ENCODE data around the gene CLCNKA. TPM values are rescaled to one million over a fixed set of nuclear protein-coding genes. Genes with fewer than 3 reads are reported as not detected.

CLCNKA gene
- total and polyA plus RNA-seq, 2 of the 8 experiments (the other 6 are each of a cell fraction or from before 2014, with no cell fraction given) = 0.95 to 2.0 TPM

DNA sequence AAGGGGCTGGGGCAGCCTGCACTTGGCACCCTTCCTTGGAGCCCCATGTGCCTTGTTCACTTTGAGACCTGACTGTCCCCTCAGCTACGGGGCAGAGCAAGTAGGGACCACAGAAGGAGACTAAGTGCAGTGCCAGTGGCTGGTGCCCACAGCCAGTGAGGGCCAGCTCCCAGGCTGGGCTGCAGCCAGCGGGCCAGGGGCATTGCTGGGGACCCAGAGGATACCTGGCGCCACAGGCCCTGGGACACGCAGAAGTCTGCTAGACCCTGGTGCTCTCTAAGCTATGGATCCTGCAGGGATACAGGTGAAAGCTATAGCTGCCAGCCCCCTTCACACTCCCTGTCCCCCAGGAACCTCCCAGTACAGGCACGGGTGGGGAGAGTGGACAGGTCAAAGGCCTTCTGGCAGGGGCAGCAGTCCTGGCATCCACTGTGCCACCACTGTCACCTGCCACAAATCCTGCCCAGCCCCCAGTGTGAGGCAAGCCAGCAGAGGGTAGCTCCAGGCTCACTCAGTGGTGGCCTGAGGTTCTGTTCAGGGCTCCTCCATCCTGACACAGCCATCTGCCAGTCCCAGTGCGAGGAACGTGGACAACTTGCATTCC, 1.3 kb downstream of the CLCNKA start:
- H3K79me1 ChIP-seq (ENCODE audit: low read depth, low read length) = no peaks in the 10 kb centered on the region
- no peak overlapping the region for H4K5ac ChIP-seq (ENCODE audit: insufficient read length, low read depth, low read length)
- H3K23ac ChIP-seq (ENCODE audit: insufficient read length) = no peak overlapping the region
- H2AFZ ChIP-seq (ENCODE audit: low read length) = no peak overlapping the region
- no peak overlapping the region for H4K8ac ChIP-seq (ENCODE audit: extremely low read depth, insufficient read depth, low read length)
- H2BK5ac ChIP-seq (ENCODE audit: low read depth, low read length) = no peak overlapping the region
- H2BK12ac ChIP-seq (ENCODE audit: low read depth, low read length) = no peak overlapping the region
- no peak overlapping the region for H2BK120ac ChIP-seq (replicated peaks; ENCODE audit: low read depth, low read length)
- no peak overlapping the region for H4K91ac ChIP-seq (replicated peaks; ENCODE audit: insufficient read length, low read length)
- no peak overlapping the region for H3K4me2 ChIP-seq (ENCODE audit: insufficient read depth in 1 of 2, low read depth in 2 of 2, low read length in 2 of 2)
- DNase-seq (ENCODE audit: low read depth in 1 of 2, low spot score in 2 of 2) (no peak), FAIRE-seq (no peak)
- H4K20me1 ChIP-seq (replicated peaks in 1 of 2; ENCODE audit: control insufficient read depth in 1 of 2, insufficient read depth in 2 of 2, low read length in 2 of 2) = no peaks in the 10 kb centered on the region
- no peak overlapping the region for H3K4ac ChIP-seq (replicated peaks; ENCODE audit: insufficient read length, low read depth, low read length)
- H3K56ac ChIP-seq (replicated peaks; ENCODE audit: insufficient read length, low read depth, low read length) = no peak overlapping the region
- no peaks in the 10 kb centered on the region for H3K23me2 ChIP-seq (ENCODE audit: low read depth, low read length)
- 80% methylated on average over 7 of the region's 7 CpGs; no CpG with 5 or more reads in 1 of the 2 experiments for WGBS, 2 experiments (ENCODE audit: extremely low coverage in 1 of 2, insufficient coverage in 1 of 2, insufficient read length in 1 of 2, insufficient replicate concordance in 2 of 2, low coverage in 1 of 2, low lambda C conversion rate in 2 of 2, missing lambda C conversion rate in 1 of 2)
- H3K36me3 ChIP-seq (ENCODE audit: control insufficient read depth in 2 of 4, insufficient read depth in 4 of 4, low read length in 3 of 4) = no peaks in the 10 kb centered on the region
- no peak for TF ChIP-seq EZH2 (IDR thresholded peaks at IDR 0.05; ENCODE audit: low read depth, low read length, severe bottlenecking)
- H2BK15ac ChIP-seq (ENCODE audit: low read length) = no peak overlapping the region
- ChIA-PET CTCF (ENCODE audit: partially characterized antibody) (interaction anchor here (1.3 to 6.7 kb wide), 4 partner anchors 9 to 231 kb away, joined by 3 to 74 read pairs (median 24); no protein-coding TSS in a partner anchor), POLR2A (ENCODE audit: partially characterized antibody) (interaction anchor here (0.9 kb wide), 1 partner anchor 25 kb away, joined by 4 read pairs; no protein-coding TSS in a partner anchor)
- H2AK5ac ChIP-seq (ENCODE audit: low read depth, low read length) = no peak overlapping the region
- no peaks in the 10 kb centered on the region for H3K79me2 ChIP-seq (ENCODE audit: control insufficient read depth in 1 of 2, insufficient read depth in 2 of 2, low read length in 2 of 2)
- no peak overlapping the region for H2BK20ac ChIP-seq (ENCODE audit: low read length)
- H3K4me1 ChIP-seq (replicated peaks in 1 of 4; ENCODE audit: control insufficient read depth in 3 of 4, insufficient read depth in 4 of 4, low read length in 3 of 4) = peaks cover 0 to 10% (median 4%) of the 10 kb centered on the region in 4 experiments; a peak in 6 of 7 replicates
- no peak overlapping the region for H3K9ac ChIP-seq (replicated peaks in 1 of 4; ENCODE audit: extremely low read depth in 1 of 4, low read depth in 3 of 4, low read length in 3 of 4)
- no peak overlapping the region for H3K27ac ChIP-seq (ENCODE audit: low read depth, low read length)
- H3K14ac ChIP-seq (ENCODE audit: insufficient read length) = no peak overlapping the region
- H3K9me3 ChIP-seq (ENCODE audit: insufficient read depth in 2 of 2, low read depth in 1 of 2, low read length in 1 of 2) = no peaks in the 10 kb centered on the region
- H3K18ac ChIP-seq (ENCODE audit: extremely low read depth, low read length) = no peak overlapping the region
- H3K4me3 ChIP-seq (ENCODE audit: extremely low read depth in 1 of 4, insufficient read depth in 2 of 4, low read depth in 3 of 4, low read length in 4 of 4) = no peak overlapping the region
- peaks cover 0 to 7% (median 2%) of the 10 kb centered on the region in 4 experiments; a peak in 3 of 7 replicates for H3K27me3 ChIP-seq (replicated peaks in 1 of 4; ENCODE audit: control insufficient read depth in 3 of 4, extremely low read depth in 1 of 4, insufficient read depth in 3 of 4, low read length in 3 of 4)
